CD4-positive, alpha-beta T cell treated with Interleukin-4 for 1 hour (primary cell): ENCODE results near the gene PLEKHS1.
"Not testable (repeated sequence)": the region's sequence is repeated elsewhere in the genome, so short reads cannot be mapped to it uniquely, and the experiment has no call there.

Experiments
- DNase-seq, 2 donors: peaks; one replicate each; pipeline ENCODE4 v3.0.0-alpha.2; 2020 to 2022

PLEKHS1 gene

DNA sequence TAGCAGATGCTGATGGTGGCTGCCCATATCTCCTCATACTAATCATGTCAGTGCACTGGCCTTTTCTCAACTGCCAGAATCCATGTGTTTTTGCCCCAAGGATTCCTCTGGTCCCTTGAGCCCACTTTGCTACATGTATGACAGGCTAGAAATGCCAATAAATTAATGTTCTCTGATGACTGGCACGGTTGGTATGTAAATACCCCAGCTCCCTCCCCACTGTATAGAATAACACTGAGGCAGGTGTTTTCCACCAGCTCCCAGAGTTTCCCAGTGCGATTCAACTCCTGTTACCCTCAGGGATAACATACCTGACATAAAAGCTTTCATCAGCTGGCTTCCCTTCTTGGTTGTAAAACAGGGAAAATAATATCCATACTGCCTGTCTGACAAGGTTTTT, 9.0 kb upstream of the PLEKHS1 start:
- no peak for DNase-seq

DNA sequence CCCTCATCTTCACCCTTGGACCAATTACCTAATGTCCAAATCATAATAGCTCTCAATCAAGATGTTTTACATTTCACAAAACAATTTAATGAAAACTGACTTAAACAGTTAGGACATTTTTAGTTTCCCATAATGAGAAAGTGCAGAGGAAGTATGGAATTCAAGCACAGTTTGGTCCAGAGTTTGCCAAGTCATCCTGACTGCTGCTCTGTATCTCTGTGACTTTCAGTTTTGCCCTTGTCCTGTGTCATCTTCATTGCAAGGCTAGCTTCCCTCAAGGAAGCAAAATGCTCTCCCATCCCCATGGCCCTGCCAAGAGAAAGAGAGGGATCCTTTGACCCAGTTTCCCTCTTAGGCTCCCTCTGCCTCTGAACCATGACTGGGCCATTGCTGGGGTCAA, 7.9 kb upstream of the PLEKHS1 start:
- no peak for DNase-seq

DNA sequence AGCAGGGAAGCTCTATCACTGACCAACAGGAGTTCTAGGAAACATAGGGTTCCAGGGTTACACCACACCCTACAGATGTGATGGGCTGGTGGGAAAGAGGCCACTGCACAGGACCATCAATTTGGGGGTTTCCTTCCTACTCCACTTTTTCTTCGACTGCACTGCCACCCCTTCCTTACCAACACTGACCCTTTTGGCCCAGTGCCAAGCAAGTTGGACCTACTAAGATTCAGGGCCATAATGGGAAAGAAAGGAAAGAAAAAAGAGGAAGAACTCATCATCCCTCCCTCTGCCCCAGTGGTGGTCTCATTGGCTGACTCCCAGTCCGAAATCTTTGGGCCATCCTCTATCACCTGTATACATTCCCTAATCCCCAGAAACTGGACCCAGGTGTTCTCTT, 6.1 kb upstream of the PLEKHS1 start:
- no peak for DNase-seq

DNA sequence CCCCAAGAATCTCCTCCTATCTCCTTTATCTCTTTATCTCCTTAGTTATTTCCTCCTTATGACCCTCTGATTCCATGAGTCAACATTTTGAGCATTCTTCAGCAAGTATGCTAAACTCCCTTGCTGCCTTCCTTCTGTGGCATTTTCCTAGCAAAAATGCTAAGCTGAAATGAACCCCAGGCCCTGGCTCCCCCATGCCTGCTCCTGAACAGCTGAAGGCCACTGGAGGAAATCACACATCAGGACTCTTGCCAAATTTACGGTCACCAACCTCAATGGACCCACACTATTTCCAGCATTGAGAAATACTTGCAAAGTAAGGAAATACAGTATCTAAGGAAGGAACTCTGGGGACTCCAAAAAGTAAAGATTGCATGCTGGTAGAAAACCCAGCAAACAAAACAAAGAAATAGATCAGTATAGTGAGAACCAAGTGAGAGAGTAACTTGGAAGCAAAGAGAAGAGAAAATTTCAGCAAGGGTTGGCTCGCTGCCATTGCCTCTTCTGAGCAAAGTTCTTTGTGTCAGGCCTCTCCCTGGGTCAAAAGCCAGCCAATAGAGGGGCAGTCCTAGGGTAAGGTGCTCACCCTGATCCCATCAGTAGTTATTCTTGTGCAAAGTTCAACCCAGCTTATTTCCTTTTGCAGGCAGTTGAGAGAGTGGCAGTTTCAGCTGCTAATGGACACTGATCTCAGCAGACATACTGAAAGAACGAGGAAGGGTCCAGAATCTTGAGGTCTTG, 5.1 kb upstream of the PLEKHS1 start:
- DNase-seq: no peak

DNA sequence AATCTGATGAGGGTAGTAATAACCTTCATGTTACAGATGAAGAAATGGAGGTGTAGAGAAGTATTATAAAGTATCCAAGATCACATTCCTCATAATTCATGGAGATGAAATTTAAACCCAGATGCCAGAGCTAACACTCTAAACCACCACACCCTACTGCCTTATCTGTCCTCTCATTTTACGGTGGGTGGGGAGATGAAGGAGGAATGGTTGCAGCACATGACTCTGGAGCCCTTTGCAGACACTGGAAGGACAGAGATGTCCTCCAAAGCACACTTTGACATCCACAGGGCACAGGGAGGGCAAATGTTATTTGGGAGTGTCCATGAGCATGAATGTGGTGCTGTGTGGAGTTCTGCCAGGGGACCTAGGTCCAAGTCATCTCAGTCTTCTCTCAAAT, 1.1 kb downstream of the PLEKHS1 start:
- DNase-seq: no peak

DNA sequence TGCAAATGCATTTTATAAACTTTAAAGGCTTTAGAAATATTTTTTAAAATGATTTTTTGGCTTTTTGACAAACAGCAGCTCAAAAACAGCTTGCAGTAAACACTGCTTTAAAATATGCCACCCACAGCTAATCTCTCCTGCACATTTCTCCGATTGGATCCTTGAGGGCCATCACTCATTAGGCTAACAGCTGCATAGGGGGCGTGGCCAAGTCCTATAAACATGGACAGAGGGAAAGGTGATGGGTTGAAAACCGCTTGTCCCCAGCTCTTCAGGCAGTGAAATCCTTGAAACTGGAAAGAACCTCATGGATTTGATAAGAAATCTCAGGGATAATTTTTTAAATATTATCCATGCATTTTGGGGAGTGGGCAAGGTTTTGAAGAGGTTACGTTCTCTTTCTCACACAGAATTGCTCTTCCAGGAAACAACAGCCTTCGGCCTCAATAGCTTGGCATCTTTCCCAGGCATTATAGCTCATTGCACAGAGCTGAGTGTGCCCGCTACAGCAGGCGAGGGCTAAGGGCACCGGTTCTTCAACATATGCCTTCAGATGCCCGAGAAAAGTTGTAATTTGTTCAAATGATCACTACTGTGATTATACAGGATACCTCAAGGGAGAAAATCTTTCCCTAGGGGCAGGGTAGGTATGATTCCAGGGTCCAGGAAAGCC, 1.7 kb downstream of the PLEKHS1 start:
- no peak for DNase-seq

DNA sequence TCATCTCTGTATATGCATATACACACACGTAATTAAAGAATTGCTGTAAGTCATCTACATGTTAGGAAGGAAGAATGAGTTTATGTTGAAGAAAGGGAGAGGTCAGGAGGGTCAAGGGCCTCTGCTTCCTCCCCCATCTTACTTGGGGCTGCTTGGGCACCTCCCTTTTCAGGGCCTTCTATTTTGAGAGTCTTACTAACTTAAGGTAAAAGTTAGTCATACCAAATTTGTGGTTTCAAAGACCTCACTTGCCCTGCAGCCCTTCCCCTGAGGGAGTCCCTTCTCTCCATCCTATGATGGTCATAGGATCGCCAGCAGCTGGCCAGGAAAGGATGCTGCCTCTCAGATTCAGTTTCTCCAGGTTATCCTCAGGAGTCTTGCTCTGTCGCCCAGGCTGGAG, 2.6 kb downstream of the PLEKHS1 start:
- no peak for DNase-seq

DNA sequence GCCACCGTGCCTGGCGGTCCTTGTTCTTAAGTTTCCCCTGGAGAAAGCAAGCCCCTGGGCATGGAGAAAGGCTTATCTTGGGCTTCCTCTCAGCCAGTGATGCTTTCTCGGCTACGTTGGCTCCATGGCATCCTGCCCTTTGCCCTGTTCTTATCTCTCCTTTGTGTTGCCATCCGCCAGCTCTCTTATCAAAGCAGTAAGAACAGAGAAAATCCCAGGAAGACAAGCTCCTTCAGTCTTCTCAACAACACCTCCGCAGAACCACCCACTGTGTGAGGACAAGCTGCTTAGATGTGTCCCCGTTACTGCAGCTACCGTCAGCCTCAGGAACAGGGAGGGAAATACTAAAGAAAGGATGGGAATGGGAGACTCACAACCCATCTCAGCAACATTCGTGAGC, 3.3 kb downstream of the PLEKHS1 start:
- no peak for DNase-seq

DNA sequence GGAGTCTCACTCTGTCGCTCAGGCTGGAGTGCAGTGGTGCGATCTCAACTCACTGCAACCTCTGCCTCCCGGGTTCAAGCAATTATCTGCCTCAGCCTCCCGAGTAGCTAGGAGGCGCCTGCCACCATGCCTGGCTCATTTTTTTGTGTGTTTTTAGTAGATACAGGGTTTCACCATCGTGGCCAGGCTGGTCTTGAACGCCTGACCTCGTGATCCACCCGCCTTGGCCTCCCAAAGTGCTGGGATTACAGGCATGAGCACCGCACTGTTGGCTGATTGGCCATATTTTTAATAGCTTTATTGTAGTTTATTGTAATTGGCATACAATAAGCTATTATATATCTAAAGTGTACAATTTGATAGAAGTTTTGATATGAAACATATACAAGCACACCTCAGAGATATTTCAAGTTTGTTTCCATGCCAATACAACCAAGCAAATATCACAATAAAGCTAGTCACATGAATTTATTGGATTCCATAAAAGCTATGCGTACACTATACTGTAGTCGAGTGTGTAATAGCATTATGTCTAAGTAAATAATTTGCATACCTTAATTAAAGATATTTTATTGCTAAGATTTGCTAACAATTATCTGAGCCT, 5.6 kb downstream of the PLEKHS1 start:
- DNase-seq: no peak

DNA sequence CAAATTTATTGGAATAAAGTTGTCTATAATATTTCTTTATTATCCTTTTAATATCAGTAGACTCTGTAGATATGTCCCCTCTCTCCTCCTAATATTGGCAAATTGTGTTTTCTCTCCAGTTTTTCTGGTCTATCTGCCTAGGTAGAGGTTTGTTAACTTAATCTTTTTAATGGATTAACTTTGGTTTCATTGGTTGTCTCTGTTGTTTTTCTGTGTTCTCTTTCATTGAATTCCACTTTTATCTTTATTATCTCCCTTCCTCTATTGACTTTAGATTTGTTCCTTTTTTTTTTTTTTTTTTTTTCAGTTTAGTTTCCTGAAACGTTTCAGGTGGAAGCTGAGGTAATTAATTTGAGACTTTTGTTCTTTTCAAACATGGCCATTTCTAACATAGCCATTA, 10.6 kb downstream of the PLEKHS1 start:
- DNase-seq: no peak

DNA sequence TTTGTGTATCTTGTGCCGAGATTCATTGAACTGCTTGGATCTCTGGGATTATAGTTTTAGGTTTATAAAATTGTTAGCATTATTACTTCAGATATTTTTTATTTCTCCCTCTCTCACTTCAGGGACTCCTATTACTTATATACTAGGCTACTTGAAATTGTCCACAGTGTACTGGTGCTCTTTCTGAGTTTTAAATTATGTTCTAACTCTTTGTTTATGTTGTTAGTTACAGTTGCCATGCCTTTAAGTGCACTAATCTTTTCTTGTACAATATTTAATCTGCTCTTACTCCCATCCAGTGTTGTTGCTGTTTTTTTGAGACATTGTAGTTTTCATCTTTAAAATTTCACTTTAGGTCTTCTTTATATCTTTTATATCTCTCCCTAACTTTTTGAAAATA, 13.1 kb downstream of the PLEKHS1 start:
- DNase-seq: no peak

DNA sequence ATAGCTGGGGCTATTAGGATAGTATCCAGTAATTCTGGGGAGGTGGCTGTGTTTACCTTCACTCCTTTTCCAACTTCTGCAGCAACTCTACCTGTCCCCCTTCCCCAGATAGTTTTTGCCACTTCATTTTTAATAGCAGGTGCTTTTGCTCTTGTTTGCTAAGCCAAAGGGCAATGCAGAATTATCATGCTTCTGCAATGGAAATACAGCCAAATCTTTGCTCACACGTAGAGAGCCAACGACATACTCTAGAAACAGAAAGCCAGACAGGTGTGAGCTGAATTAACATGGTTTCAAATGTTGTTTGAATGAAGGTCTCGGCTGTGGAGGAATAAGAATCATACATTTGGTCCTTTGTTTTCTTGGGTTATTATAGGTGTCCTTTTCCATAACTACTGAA, 14.4 kb downstream of the PLEKHS1 start:
- no peak for DNase-seq

DNA sequence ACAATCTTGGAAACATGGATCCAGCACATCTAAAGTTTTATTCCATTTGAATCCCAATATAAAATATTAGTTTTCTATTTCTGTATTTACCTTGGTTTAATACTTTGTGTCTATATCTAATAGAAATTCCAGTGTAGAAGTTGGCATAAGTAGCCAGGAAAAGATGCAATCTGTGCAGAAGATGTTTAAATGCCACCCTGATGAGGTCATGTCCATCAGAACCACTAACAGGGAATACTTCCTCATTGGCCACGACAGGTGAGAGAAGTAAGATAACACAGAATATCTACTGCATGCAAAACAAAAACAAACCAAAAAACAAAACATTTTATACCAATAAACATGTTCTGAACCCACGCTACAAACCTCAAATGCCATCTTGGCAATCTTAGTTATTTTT, 15.7 kb downstream of the PLEKHS1 start:
- no peak for DNase-seq

DNA sequence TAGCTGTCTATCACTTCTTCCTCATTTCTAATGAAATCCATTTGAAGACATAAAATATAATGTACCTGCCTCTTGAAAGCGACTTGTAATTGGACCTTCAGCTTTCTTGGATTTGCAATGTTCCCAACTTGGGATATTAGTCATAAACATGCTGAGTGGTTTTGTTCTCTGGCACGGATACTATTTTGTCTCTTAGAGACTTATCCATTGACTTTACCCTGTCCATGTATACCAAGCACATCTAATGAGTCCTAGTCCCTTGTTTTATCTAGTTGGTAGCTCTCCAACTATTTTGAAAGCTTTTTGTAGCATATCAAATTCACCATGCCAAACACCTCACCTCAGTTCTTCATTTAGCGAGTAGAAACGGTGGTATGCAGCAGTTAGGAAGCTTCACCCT, 18.9 kb downstream of the PLEKHS1 start:
- no peak for DNase-seq

DNA sequence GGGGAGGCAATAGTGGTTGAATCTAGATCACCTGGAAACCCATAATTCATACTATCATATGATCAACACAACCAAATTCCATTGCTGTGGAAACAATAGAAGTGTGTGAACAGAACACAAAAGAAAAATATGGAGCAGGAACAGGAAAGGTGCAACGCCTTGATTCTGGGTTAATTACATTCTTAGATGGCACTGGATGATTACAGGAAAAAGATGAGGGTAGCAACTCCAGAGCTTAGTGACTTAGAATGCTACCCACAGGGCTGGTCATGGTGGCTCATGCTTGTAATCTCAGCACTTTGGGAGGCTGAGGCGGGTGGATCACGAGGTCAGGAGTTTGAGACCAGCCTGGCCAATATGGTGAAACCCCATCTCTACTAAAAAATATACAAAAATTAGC, 19.6 kb downstream of the PLEKHS1 start:
- not testable (repeated sequence) for DNase-seq

DNA sequence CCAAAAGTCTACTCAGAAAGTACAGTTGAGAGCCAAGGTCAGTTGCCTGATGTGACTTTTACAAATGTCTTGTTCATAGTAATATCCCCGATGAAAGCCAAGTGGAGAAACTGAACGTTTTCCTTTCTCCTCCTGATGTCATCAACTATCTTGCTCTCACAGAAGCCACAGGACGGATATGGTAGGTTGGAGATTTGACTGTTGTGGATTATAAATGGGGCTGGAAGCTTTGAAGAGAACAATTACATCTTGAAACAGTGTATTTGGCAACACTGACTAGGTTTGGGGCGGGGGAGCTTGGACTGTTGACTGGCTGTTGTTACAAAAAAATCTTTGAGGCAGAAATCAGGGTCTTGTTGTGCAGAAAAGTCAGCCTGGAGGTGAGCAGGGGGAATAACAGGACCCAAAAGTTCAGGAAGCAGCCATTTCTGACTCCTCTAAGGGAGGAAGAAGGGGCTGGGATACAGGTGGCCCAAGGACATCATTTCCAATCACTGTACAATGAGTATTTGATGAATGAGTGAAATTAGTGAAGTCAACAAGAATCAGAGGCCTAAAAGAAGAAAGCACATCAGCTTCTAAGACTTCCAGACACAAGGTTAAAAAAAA, 24.3 kb downstream of the PLEKHS1 start:
- DNase-seq: no peak

DNA sequence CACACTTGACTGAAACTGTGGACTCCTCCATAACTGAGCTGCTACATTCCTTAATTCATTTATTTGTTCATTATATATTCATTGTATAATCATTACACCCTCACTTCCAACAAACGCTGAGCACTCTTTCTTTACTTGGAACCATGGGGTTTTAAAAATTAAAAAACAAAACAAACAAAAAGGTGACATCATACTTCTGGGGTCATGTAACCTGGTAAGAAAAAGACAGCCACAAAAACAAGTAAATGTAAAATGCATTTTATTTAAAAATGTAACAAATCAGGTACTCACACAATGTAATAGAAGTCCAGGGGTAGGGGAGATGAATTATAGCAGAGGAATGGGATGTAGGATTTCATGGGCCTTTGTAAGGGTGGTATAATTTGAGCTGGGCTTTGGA, 25.1 kb downstream of the PLEKHS1 start:
- DNase-seq: no peak

DNA sequence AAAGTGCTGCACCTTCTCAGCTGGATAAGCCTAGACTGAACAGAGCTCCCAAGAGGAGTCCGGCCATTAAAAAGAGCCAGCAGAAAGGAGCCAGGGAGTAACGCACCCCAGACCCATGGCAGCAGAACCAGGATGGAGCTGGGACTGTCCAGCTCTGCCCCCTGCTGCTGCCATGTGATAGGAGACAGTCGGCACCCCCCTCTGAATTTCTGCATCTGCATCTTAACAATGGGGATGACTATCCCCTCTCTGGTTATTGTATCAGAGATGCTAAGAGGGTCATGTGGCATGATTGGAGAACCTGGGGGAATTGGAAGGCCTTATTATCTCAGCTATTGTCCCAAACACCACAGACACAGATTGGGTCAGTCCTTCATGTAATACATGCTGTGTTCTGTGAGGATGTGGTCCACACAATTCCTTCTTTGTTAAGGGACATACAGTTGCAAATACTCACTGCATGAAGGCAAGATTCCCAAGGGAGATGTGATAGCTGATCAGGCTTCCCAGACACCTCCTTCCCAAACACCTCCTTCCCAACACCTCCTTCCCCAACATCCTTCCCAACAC, 29.3 kb downstream of the PLEKHS1 start:
- no peak for DNase-seq

DNA sequence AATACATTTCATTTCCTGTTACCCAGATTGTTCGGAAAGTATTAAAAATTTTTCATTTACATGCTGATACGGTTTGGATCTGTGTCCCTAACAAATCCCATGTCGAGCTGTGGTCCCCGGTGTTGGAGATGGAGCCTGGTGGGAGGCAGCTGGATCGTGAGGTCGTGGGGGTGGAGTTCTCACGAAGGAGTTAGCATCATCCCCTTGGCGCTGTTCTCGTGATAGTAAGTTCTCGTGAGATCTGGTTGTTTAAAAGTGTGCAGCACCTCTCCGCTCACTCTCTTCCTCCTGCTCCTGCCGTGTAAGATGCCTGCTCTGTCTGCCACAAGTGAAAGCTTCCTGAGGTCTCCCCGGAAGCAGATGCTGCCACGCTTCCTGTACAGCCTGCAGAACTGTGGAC, 30.9 kb downstream of the PLEKHS1 start:
- no peak for DNase-seq

DNA sequence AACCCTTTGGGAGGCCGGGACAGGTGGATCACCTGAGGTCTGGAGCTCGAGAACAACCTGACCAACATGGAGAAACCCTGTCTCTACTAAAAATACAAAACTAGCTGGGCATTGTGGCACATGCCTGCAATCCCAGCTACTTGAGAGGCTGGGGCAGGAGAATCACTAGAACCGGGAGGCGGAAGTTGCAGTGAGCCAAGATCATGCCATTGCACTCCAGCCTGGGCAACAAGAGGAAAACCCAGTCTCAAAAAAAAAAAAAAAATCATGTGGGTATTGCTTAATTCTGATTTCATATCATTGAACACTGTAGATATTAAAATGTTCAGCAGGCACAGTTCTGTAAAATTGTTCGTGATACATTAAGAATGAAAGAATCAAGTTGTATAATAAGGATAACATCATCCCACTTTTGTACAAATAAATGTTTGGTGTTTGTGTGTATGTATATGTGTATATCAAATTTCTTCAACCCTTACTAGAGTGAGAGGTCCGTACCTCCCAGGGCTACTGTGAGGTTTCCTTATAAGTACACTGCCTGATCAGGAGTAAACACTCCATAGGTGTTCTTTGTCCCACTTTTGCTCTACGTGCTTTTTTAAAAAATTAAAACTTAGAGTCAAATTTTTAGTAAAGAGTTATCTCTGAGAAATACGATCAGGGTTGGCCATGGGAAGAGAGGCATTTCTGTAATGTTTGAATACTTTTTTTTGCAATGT, 31.7 kb downstream of the PLEKHS1 start:
- DNase-seq: no peak

DNA sequence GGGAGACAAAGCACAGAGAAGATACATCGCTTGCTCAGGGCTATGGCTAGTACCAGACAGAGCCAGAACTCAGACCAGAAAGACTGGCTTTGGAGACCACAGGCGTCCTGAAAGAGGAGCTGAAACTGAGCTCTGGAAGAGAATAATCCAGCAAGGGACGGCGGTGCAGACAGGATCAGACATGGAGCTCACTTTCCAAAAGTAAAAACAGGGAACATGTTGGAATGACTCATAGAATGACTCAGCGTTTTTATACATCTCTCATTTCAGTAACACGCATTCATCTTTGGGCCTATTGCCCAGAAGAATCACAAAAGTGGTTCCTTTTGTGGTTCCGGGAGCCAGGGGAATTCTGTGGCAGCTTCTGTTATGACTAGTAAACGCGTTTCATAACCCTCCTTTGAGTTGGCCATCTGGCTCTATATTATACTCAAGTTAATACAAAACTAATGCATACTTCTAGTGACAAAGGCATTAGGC, 37.2 kb downstream of the PLEKHS1 start:
- DNase-seq: no peak

DNA sequence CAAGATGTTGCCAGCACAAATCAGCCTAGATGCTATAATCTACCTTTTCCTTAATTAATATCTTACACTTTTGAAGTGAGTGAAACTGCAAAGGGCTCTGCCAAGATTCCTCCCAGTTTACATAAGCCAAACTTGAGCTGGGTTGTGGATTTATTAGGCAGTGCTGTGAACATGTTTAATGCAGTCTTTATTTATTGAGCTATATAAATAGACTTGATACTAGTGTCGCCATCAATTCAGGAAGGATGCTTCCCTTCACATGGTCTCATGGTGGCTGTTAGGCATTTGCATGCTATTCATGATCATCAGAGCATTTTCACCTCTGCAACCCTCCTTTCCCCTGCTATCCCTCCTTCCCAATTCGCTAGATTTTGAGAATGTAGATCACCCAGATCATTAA, 40.2 kb downstream of the PLEKHS1 start:
- no peak for DNase-seq

DNA sequence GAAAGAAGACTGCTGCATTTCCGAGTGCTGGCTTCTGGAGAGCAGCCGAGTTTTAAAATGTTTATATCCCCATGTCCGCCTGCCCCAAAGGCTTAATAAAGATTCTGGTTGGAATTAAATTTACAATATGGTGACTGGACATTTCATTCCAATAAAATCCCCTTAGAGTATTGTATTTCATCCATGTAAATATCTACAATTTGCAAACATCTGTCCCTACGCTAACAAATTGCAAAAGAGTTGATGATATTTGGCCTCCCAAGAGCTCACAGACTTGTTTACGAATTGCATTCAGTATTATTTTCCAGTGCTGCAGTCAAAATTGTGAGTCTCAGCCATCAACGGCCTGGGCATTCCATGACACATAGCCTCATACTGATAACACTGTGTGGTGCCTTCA, 50.1 kb downstream of the PLEKHS1 start:
- DNase-seq: no peak
